UCSD-AML1 (cell line): ENCODE results near the gene SLC9A3.

Experiments used
- DNase-seq: peaks from one replicate; lab custom pipeline; 2025; ENCODE audit not compliant: unreplicated experiment; lab: John Stamatoyannopoulos, UW

SLC9A3 gene

DNA sequence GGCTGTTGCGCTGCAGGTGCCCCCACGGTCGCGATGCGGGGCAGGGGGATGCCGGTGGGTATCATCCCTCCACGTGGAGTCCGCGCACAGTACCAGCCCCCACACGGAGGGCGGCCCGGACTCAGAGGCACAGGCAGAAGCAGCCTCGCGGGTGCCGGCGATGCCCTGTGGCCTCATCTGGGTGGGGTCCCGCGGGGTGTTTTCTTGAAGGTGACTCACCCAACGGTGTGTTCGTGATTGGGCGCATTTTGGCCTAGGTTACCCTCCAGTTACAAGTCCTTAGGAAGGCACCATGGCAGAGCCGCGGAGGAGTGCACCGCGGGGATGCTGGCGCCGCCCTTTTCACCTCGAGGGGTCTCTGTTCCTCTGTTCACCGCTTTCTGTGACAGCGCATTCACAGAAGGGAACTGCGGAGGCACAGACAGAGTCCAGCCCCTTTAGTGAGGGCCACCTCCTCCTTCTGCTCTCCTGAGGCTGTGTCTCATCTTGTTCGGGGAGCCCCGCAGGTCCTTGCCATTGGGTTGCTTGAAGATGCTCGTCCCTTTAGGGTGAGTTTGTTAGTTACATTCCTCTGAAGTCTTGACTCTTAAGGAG is 102.9 kb downstream of the SLC9A3 start:
- no peak for DNase-seq

DNA sequence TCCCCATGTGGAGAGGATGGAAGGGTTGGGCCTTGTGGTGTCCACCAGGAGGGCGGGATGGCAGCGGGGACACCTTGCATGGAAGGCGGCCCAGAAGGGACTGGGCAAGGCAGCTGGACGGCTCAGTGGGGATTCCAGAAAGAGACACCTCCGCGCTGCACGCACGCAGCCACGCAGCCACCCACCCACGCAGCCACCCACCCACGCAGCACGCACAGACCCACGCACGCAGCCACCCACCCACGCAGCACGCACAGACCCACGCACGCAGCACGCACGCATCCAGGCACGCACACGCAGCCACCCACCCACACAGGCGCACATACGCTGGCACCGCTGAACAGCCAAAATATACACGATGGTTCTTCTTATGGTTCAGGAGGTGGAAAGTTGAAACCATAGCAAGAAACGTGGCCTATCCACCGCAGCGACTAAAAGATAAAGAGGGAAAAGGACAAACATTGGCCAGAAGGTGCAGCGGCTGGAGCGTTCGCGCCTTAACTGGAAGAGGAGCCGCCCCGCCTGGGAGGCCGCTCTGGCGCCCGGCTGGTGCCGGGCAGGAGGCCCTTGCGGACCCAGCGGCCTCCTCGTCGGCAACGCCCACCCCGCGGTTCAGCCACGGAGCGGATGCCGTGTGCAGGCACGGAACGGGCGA is 103.5 kb downstream of the SLC9A3 start:
- DNase-seq, result no peak
